Neuronal stem cell (in vitro differentiated cells): Measurements from ENCODE around the gene TEX19.

Experiments used
- DNase-seq: peaks from one replicate; pipeline ENCODE4 v3.0.0-alpha.2; 2013; ENCODE audit warnings: low spot score
- H2AFZ ChIP-seq: one replicate; pipeline ENCODE4 v1.6.1; 2013; ENCODE audit warnings: mild to moderate bottlenecking, low read length, inconsistent platforms
- H2AK5ac ChIP-seq: 2 replicates; pipeline ENCODE4 v1.6.1; 2013; ENCODE audit warnings: low read depth, mild to moderate bottlenecking, inconsistent platforms, low read length, moderate library complexity, mixed read lengths
- H2BK120ac ChIP-seq: 2 replicates; pipeline ENCODE4 v1.6.1; 2013; ENCODE audit warnings: low read depth, mild to moderate bottlenecking, inconsistent platforms, low read length, moderate library complexity, mixed read lengths
- H2BK12ac ChIP-seq: one replicate; pipeline ENCODE4 v1.6.1; 2013; ENCODE audit warnings: low read length, inconsistent platforms
- H2BK15ac ChIP-seq: 2 replicates; pipeline ENCODE4 v1.6.1; 2013; ENCODE audit warnings: mild to moderate bottlenecking, low read length, inconsistent platforms, mixed read lengths
- H2BK5ac ChIP-seq: one replicate; pipeline ENCODE4 v1.6.1; 2013; ENCODE audit warnings: inconsistent platforms, mild to moderate bottlenecking, low read length, moderate library complexity
- H3K14ac ChIP-seq: one replicate; pipeline ENCODE4 v1.6.1; 2013; ENCODE audit warnings: low read length, inconsistent platforms
- H3K18ac ChIP-seq: 2 replicates; pipeline ENCODE4 v1.6.1; 2013; ENCODE audit warnings: low read length, inconsistent platforms
- H3K23ac ChIP-seq: 2 replicates; pipeline ENCODE4 v1.6.1; 2013; ENCODE audit warnings: low read depth, mild to moderate bottlenecking, mixed read lengths, low read length, inconsistent platforms; ENCODE audit not compliant: poor library complexity
- H3K27ac ChIP-seq: replicated peaks from 3 replicates; pipeline ENCODE4 v1.5.1; 2013; ENCODE audit warnings: low read length, inconsistent platforms
- H3K27me3 ChIP-seq, 3 experiments: 2 replicates each; pipeline ENCODE4 v1.6.1; 2013; ENCODE audit warnings: low read length in 3 of 3, mild to moderate bottlenecking in 2 of 3, inconsistent platforms in 1 of 3, low read depth in 1 of 3, mixed read lengths in 1 of 3, moderate library complexity in 1 of 3; ENCODE audit not compliant: control insufficient read depth in 3 of 3, insufficient read depth in 3 of 3
- H3K36me3 ChIP-seq, 2 donors: replicated peaks in 1 of 2; 2 replicates each; pipeline ENCODE4 v1.6.1; 2013; ENCODE audit warnings: low read length in 2 of 2; ENCODE audit not compliant: control insufficient read depth in 2 of 2, insufficient read depth in 2 of 2
- H3K4ac ChIP-seq: 2 replicates; pipeline ENCODE4 v1.6.1; 2013; ENCODE audit warnings: inconsistent platforms, mild to moderate bottlenecking, low read length, moderate library complexity
- H3K4me1 ChIP-seq, 2 donors: 1 replicate in 1 of 2; 2 replicates in 1 of 2; pipeline ENCODE4 v1.6.1; 2013; ENCODE audit warnings: low read length in 2 of 2, low read depth in 1 of 2; ENCODE audit not compliant: control insufficient read depth in 2 of 2, insufficient read depth in 1 of 2
- H3K4me2 ChIP-seq: one replicate; pipeline ENCODE4 v1.6.1; 2013; ENCODE audit warnings: mild to moderate bottlenecking, low read length, inconsistent platforms; ENCODE audit not compliant: insufficient read depth, poor library complexity, severe bottlenecking
- H3K4me3 ChIP-seq, 2 donors: 2 replicates each; pipeline ENCODE4 v1.5.1; 2013; ENCODE audit warnings: low read length in 2 of 2, mild to moderate bottlenecking in 2 of 2, inconsistent platforms in 1 of 2, moderate library complexity in 1 of 2
- H3K79me1 ChIP-seq: one replicate; pipeline ENCODE4 v1.6.1; 2013; ENCODE audit warnings: low read depth, mild to moderate bottlenecking, inconsistent platforms, low read length, moderate library complexity
- H3K9ac ChIP-seq: one replicate; pipeline ENCODE4 v1.6.1; 2013; ENCODE audit warnings: mild to moderate bottlenecking, low read depth, low read length, inconsistent platforms; ENCODE audit not compliant: poor library complexity
- H3K9me3 ChIP-seq, 2 donors: replicated peaks in 1 of 2; 2 replicates each; pipeline versions ENCODE3 to v1.6.1; 2013; ENCODE audit warnings: low read length in 2 of 2, mild to moderate bottlenecking in 2 of 2, inconsistent platforms in 1 of 2, low read depth in 1 of 2, mixed read lengths in 1 of 2, moderate library complexity in 1 of 2; ENCODE audit not compliant: control insufficient read depth in 2 of 2, insufficient read depth in 1 of 2
- H4K8ac ChIP-seq: one replicate; pipeline ENCODE4 v1.6.1; 2013; ENCODE audit warnings: low read depth, mild to moderate bottlenecking, inconsistent platforms, low read length, moderate library complexity
- H4K91ac ChIP-seq: one replicate; pipeline ENCODE4 v1.6.1; 2013; ENCODE audit warnings: low read length, low read depth, mild to moderate bottlenecking, inconsistent platforms; ENCODE audit not compliant: poor library complexity
- WGBS, 2 donors: extraction: QIAGEN DNeasy Blood & Tissue Kit; methylation state at CpG; one replicate each; pipeline ENCODE4 v1.1.7; 2013; ENCODE audit warnings: missing lambda C conversion rate in 2 of 2, mixed read lengths in 1 of 2; ENCODE audit not compliant: insufficient read length in 2 of 2, insufficient replicate concordance in 1 of 2; ENCODE audit errors: extremely low coverage in 2 of 2; 5-methylcytosine and 5-hydroxymethylcytosine counted together

The TEX19 gene

GRCh38 chr17:82403662-82404660, 44.9 kb downstream of the TEX19 start:
- H3K14ac ChIP-seq, result peak overlapping the region; percentile 4
- no peak overlapping the region for H2BK120ac ChIP-seq
- no peaks in the 10 kb centered on the region for H3K27me3 ChIP-seq
- H4K8ac ChIP-seq, result no peak overlapping the region
- H3K4ac ChIP-seq, result no peak overlapping the region
- peak overlapping the region; percentile 99 for H3K23ac ChIP-seq
- H2AFZ ChIP-seq, result no peak overlapping the region
- no peak overlapping the region for H3K18ac ChIP-seq
- H3K27ac ChIP-seq, result peak overlapping the region; percentile 17
- no peak overlapping the region for H2BK12ac ChIP-seq
- H3K36me3 ChIP-seq, result peaks cover 18 to 52% of the 10 kb centered on the region in 2 donors
- no CpG with 5 or more reads among the region's 67 CpGs for WGBS, 2 donors
- no peak overlapping the region for H2AK5ac ChIP-seq
- H3K4me1 ChIP-seq, result no peaks in the 10 kb centered on the region
- H3K79me1 ChIP-seq, result peaks cover 10% of the 10 kb centered on the region
- no peak overlapping the region for H3K4me2 ChIP-seq
- H3K4me3 ChIP-seq, result no peak overlapping the region
- no peak overlapping the region for H3K9ac ChIP-seq
- DNase-seq, result no peak
- no peak overlapping the region for H2BK5ac ChIP-seq
- H3K9me3 ChIP-seq, result no peaks in the 10 kb centered on the region
- H2BK15ac ChIP-seq, result no peak overlapping the region
- no peak overlapping the region for H4K91ac ChIP-seq

GRCh38 chr17:82405051-82405450, 46.0 kb downstream of the TEX19 start:
- Histone ChIP-seq H4K8ac (no peak overlapping the region), H3K23ac (no peak overlapping the region), H3K36me3 (peaks cover 16 to 47% of the 10 kb centered on the region in 2 donors), H2BK15ac (no peak overlapping the region), H2AFZ (no peak overlapping the region), H3K27me3 (no peaks in the 10 kb centered on the region), H2BK5ac (no peak overlapping the region), H2BK120ac (no peak overlapping the region), H2BK12ac (no peak overlapping the region), H3K27ac (no peak overlapping the region), H3K14ac (no peak overlapping the region), H3K4me3 (no peak overlapping the region), H4K91ac (no peak overlapping the region), H3K18ac (no peak overlapping the region), H3K9me3 (no peaks in the 10 kb centered on the region), H3K4me2 (no peak overlapping the region), H3K79me1 (peaks cover 6% of the 10 kb centered on the region), H3K9ac (no peak overlapping the region), H3K4me1 (no peaks in the 10 kb centered on the region), H2AK5ac (no peak overlapping the region), H3K4ac (no peak overlapping the region)
- no peak for DNase-seq
- WGBS, 2 donors, result no CpG with 5 or more reads among the region's 14 CpGs

- Histone ChIP-seq H3K23ac (no peak overlapping the region), H2BK12ac (no peak overlapping the region), H2BK5ac (no peak overlapping the region), H3K9me3 (no peaks in the 10 kb centered on the region), H4K8ac (no peak overlapping the region), H4K91ac (no peak overlapping the region), H2BK15ac (no peak overlapping the region), H3K18ac (no peak overlapping the region), H2AK5ac (no peak overlapping the region), H3K79me1 (peaks cover 6% of the 10 kb centered on the region), H3K27me3 (no peaks in the 10 kb centered on the region), H3K27ac (no peak overlapping the region), H3K4ac (no peak overlapping the region), H2BK120ac (no peak overlapping the region), H3K4me2 (no peak overlapping the region), H3K4me3 (no peak overlapping the region), H3K4me1 (no peaks in the 10 kb centered on the region), H2AFZ (no peak overlapping the region), H3K14ac (no peak overlapping the region), H3K36me3 (peaks cover 14 to 40% of the 10 kb centered on the region in 2 donors), H3K9ac (no peak overlapping the region)
- WGBS, 2 donors, result no CpG with 5 or more reads among the region's 14 CpGs
- DNase-seq, result no peak
Observed at GRCh38 chr17:82406131-82406671, 47.2 kb downstream of the TEX19 start.

- no peak overlapping the region for H3K27ac ChIP-seq
- H3K27me3 ChIP-seq, result no peaks in the 10 kb centered on the region
- no peaks in the 10 kb centered on the region for H3K9me3 ChIP-seq
- no CpG with 5 or more reads among the region's 13 CpGs for WGBS, 2 donors
- no peak overlapping the region for H2AFZ ChIP-seq
- H2BK15ac ChIP-seq, result no peak overlapping the region
- H4K91ac ChIP-seq, result no peak overlapping the region
- H3K79me1 ChIP-seq, result peaks cover 6% of the 10 kb centered on the region
- no peak overlapping the region for H3K4ac ChIP-seq
- H2BK5ac ChIP-seq, result no peak overlapping the region
- no peak overlapping the region for H3K9ac ChIP-seq
- no peak overlapping the region for H4K8ac ChIP-seq
- no peak overlapping the region for H3K23ac ChIP-seq
- no peak overlapping the region for H2BK12ac ChIP-seq
- H3K4me1 ChIP-seq, result no peaks in the 10 kb centered on the region
- H3K18ac ChIP-seq, result no peak overlapping the region
- no peak for DNase-seq
- no peak overlapping the region for H2BK120ac ChIP-seq
- no peak overlapping the region for H3K4me2 ChIP-seq
- H3K4me3 ChIP-seq, result no peak overlapping the region
- peaks cover 14 to 34% of the 10 kb centered on the region in 2 donors for H3K36me3 ChIP-seq
- no peak overlapping the region for H3K14ac ChIP-seq
- no peak overlapping the region for H2AK5ac ChIP-seq
Observed at GRCh38 chr17:82407255-82407654, 48.2 kb downstream of the TEX19 start.
